Erythroblast (primary cell): ENCODE data around the gene PARD6B.

ENCODE experiments used
- GATA1 ChIP-seq: IDR thresholded peaks from 2 replicates; pipeline ENCODE4 v1.6.1; 2011; ENCODE audit warnings: low read depth, mild to moderate bottlenecking, control low read depth, low read length, moderate library complexity
- POLR2A ChIP-seq: IDR thresholded peaks from 2 replicates; pipeline ENCODE4 v1.6.1; 2011; ENCODE audit warnings: mild to moderate bottlenecking, low read length

DNA sequence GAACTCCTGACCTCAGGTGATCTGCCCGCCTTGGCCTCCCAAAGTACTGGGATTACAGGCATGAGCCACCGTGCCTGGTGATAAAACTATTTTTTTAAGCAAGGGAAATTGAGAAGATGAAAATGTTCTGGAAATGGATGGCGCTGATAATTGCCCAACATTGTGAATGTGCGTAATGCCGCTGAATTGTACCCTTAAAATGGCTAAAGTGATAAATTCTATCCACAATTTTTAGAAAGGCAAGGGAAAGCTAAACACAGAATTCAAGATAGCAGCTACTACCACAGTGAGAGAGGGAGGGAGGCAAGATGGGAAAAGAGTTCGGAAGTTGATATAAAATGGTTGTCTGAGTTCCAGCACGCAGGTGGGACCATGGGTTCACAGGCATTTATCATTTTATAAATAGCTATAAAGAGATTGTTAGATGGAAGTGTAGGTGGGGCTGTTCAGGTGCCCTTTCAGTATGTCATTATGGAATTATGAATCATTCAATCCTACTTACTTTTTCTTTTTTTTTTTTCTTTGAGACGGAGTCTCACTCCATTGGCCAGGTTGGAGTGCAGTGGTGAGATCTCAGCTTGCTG, 48.3 kb upstream of the PARD6B start:
- TF ChIP-seq POLR2A (no peak), GATA1 (no peak)
